ENCODE results near the gene SHISA9. TPM values are rescaled to one million over a fixed set of nuclear protein-coding genes. Genes with fewer than 3 reads are reported as not detected.

The SHISA9 gene
- total RNA-seq, 4 donors from 2014 or later: 0.19 TPM; not detected in 3

DNA sequence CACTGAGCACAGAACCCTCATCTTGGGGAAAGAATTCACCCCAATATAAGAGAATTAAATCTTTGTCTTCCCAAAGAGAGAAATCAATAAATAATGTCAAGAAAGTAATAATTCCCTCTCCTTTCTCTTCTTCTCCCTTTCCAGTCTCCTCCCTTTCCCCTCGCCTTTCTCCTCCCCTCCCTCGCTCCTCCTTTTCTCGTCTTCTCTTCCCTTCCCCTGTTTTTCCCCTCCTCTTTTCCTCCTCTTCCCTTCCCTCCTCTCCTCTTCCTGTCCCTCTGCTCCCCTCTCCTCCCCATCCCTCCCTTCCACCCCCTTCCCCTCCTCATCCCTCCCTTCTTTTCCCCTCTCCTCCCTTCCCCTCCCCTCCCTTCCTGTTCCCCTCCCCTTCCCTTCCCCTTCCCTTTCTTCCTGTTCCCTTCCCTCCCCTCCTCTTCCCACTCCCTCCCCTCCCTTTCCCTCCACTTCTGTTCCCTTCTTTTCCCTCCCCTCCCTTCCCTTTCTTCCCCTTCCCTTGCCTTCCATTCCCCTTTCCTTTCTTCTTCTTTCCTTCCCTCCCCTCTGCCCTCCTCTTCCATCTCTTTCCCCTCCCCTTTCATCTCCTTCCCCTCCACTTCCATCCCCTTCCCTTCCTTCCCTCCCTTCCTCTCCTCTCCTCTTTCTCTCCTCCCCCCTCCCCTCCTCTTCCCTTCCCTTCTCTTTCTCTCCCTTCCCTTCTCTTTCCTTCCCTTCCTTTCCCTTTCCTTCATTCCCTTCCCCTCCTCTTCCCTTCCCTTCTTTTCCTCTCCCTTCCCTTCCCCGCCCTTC lies 363.6 kb downstream of the SHISA9 start:
- Histone ChIP-seq H3K27ac (no peak overlapping the region), H3K4me1 (no peaks in the 10 kb centered on the region), H3K4me3 (no peak overlapping the region), H3K27me3 (peaks cover 0 to 3% (median 0%) of the 10 kb centered on the region in 4 donors), H3K36me3 (no peaks in the 10 kb centered on the region), H3K9me3 (no peaks in the 10 kb centered on the region)
- no peak for TF ChIP-seq POLR2A (IDR thresholded peaks at IDR 0.05)
- TF ChIP-seq, protein P1, sequence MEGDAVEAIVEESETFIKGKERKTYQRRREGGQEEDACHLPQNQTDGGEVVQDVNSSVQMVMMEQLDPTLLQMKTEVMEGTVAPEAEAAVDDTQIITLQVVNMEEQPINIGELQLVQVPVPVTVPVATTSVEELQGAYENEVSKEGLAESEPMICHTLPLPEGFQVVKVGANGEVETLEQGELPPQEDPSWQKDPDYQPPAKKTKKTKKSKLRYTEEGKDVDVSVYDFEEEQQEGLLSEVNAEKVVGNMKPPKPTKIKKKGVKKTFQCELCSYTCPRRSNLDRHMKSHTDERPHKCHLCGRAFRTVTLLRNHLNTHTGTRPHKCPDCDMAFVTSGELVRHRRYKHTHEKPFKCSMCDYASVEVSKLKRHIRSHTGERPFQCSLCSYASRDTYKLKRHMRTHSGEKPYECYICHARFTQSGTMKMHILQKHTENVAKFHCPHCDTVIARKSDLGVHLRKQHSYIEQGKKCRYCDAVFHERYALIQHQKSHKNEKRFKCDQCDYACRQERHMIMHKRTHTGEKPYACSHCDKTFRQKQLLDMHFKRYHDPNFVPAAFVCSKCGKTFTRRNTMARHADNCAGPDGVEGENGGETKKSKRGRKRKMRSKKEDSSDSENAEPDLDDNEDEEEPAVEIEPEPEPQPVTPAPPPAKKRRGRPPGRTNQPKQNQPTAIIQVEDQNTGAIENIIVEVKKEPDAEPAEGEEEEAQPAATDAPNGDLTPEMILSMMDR (IDR thresholded peaks at IDR 0.05): no peak
- no peak for DNase-seq
- 74 to 75% methylated on average over 3 to 4 of the region's 4 CpGs for WGBS, 2 donors
- intact Hi-C loops (cut with DNase I): no loop called here

DNA sequence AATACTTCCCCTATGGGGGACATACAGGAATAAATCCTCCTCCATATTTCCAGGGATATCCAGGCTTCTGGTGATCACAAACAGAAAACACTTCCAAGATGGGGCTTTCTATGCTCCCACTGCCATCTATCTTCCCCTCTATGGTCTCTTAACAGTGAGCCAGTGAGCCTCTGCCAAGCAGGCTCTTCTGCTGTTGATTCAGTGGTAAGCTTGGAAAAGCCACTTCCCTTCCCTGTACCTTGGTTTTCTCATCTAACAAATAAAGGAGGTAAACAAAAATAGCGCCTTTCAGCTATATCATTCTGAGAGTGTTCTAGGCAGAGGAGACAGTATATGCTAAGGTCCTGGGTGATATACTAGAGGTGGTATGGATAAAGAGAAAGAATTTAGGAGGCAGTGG lies 368.0 kb downstream of the SHISA9 start:
- 80 to 100% methylated on average over 1 of the region's 1 CpG for WGBS, 2 donors
- intact Hi-C loops (cut with DNase I): no loop called here
- H3K4me1 ChIP-seq: no peaks in the 10 kb centered on the region
- no peak for DNase-seq
- H3K4me3 ChIP-seq: no peak overlapping the region
- TF ChIP-seq POLR2A (IDR thresholded peaks at IDR 0.05): no peak
- TF ChIP-seq, protein P1 (IDR thresholded peaks at IDR 0.05): no peak
- H3K9me3 ChIP-seq: no peaks in the 10 kb centered on the region
- no peaks in the 10 kb centered on the region for H3K36me3 ChIP-seq
- H3K27me3 ChIP-seq: peaks cover 0 to 3% (median 0%) of the 10 kb centered on the region in 4 donors
- H3K27ac ChIP-seq: no peak overlapping the region

DNA sequence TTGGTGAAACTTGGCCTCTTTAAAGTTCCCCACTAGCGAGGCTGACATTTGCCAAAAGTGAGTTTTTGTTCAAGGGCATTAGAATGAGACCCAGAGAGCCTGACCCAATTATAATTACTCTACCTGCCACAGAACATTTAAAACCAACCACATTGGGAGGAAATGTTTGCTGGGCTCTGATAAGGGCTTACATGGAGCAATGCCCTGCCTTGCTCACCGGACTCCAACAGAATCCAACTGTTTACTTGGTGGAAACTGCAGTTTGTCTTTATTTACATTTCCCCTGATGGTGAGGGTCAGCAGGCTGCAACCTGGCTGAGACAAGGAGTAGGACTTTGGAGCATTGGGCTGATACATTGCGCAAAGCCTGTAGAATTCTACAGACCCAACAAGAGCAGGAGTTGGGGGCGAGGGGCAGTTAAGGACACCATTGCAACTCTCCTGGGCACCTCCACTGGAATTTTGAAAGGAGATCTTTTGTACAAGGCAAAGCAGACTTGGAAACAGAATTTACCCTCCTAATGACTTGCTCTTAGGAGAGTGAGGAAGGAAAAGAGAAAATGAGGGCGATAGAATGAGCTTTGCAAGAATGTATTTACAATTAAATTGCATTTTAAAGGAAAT lies 368.6 kb downstream of the SHISA9 start:
- H3K4me3 ChIP-seq: no peak overlapping the region
- no peak for DNase-seq
- peaks cover 0 to 3% (median 0%) of the 10 kb centered on the region in 4 donors for H3K27me3 ChIP-seq
- 51 to 56% methylated on average over 5 of the region's 5 CpGs for WGBS, 2 donors
- H3K4me1 ChIP-seq: no peaks in the 10 kb centered on the region
- H3K27ac ChIP-seq: no peak overlapping the region
- intact Hi-C loops (cut with DNase I): no loop called here
- TF ChIP-seq, protein P1 (IDR thresholded peaks at IDR 0.05): no peak
- no peak for TF ChIP-seq POLR2A (IDR thresholded peaks at IDR 0.05)
- H3K9me3 ChIP-seq: no peaks in the 10 kb centered on the region
- H3K36me3 ChIP-seq: no peaks in the 10 kb centered on the region

DNA sequence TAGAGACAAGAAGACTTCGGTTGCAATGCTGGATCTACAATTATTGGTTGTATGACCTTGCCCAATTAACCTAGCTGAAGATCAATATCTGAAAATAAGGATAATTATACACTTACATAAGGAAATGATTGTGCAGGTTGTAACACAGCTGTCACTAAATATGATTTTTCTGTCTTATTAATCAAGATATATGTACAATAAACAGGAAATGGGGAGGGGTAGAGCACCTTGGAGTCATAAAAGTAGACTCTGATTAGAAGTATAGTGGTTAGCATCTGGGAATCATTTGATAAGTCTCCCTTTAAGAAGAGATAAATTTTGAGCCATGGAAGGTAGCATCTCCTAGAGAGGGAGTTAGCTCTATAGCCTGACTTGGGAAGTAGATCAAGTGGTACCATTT lies 369.2 kb downstream of the SHISA9 start:
- DNase-seq: no peak
- Histone ChIP-seq H3K36me3 (no peaks in the 10 kb centered on the region), H3K27ac (no peak overlapping the region), H3K4me1 (no peaks in the 10 kb centered on the region), H3K27me3 (peaks cover 0 to 3% (median 0%) of the 10 kb centered on the region in 4 donors), H3K9me3 (no peaks in the 10 kb centered on the region), H3K4me3 (no peak overlapping the region)
- intact Hi-C loops (cut with DNase I): no loop called here
- WGBS, 2 donors: 71 to 74% methylated on average over 1 of the region's 1 CpG
- TF ChIP-seq POLR2A (IDR thresholded peaks at IDR 0.05): no peak
- TF ChIP-seq, protein P1 (IDR thresholded peaks at IDR 0.05): no peak

DNA sequence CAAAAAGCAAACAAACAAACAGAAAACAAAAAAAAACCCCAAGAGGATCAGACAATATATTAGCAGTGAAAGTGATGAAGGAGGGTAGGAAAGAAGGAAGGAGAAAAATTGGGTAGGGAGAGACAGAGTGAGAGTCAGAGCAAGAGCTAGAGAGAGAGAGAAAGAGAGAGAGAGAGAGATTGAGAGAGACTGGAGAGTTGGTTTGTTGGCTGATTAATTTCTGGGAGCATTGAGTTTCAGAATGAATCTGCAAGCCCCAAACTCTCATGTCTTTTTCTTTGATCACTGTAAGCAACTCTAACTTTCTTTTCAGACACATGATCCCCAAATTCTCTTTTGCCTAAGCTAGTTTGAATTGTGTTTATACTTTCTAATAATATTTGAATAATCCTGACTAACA lies 388.1 kb downstream of the SHISA9 start:
- TF ChIP-seq POLR2A (IDR thresholded peaks at IDR 0.05): no peak
- TF ChIP-seq, protein P1 (IDR thresholded peaks at IDR 0.05): no peak
- Histone ChIP-seq H3K4me1 (no peaks in the 10 kb centered on the region), H3K4me3 (no peak overlapping the region), H3K9me3 (no peaks in the 10 kb centered on the region), H3K36me3 (no peaks in the 10 kb centered on the region), H3K27ac (no peak overlapping the region), H3K27me3 (no peaks in the 10 kb centered on the region)
- DNase-seq: no peak
- intact Hi-C loops (cut with DNase I): no loop called here
